Neuronal stem cell (in vitro differentiated cells): ENCODE data around the gene PLAC1.

ENCODE experiments used
- DNase-seq: peaks from one replicate; pipeline ENCODE4 v3.0.0-alpha.2; 2013; ENCODE audit warnings: low spot score
- H2AFZ ChIP-seq: one replicate; pipeline ENCODE4 v1.6.1; 2013; ENCODE audit warnings: mild to moderate bottlenecking, low read length, inconsistent platforms
- H2AK5ac ChIP-seq: 2 replicates; pipeline ENCODE4 v1.6.1; 2013; ENCODE audit warnings: low read depth, mild to moderate bottlenecking, inconsistent platforms, low read length, moderate library complexity, mixed read lengths
- H2BK120ac ChIP-seq: 2 replicates; pipeline ENCODE4 v1.6.1; 2013; ENCODE audit warnings: low read depth, mild to moderate bottlenecking, inconsistent platforms, low read length, moderate library complexity, mixed read lengths
- H2BK12ac ChIP-seq: one replicate; pipeline ENCODE4 v1.6.1; 2013; ENCODE audit warnings: low read length, inconsistent platforms
- H2BK15ac ChIP-seq: 2 replicates; pipeline ENCODE4 v1.6.1; 2013; ENCODE audit warnings: mild to moderate bottlenecking, low read length, inconsistent platforms, mixed read lengths
- H2BK5ac ChIP-seq: one replicate; pipeline ENCODE4 v1.6.1; 2013; ENCODE audit warnings: inconsistent platforms, mild to moderate bottlenecking, low read length, moderate library complexity
- H3K14ac ChIP-seq: one replicate; pipeline ENCODE4 v1.6.1; 2013; ENCODE audit warnings: low read length, inconsistent platforms
- H3K18ac ChIP-seq: 2 replicates; pipeline ENCODE4 v1.6.1; 2013; ENCODE audit warnings: low read length, inconsistent platforms
- H3K23ac ChIP-seq: 2 replicates; pipeline ENCODE4 v1.6.1; 2013; ENCODE audit warnings: low read depth, mild to moderate bottlenecking, mixed read lengths, low read length, inconsistent platforms; ENCODE audit not compliant: poor library complexity
- H3K27ac ChIP-seq: replicated peaks from 3 replicates; pipeline ENCODE4 v1.5.1; 2013; ENCODE audit warnings: low read length, inconsistent platforms
- H3K27me3 ChIP-seq, 3 experiments: 2 replicates each; pipeline ENCODE4 v1.6.1; 2013; ENCODE audit warnings: low read length in 3 of 3, mild to moderate bottlenecking in 2 of 3, inconsistent platforms in 1 of 3, low read depth in 1 of 3, mixed read lengths in 1 of 3, moderate library complexity in 1 of 3; ENCODE audit not compliant: control insufficient read depth in 3 of 3, insufficient read depth in 3 of 3
- H3K36me3 ChIP-seq, 2 donors: replicated peaks in 1 of 2; 2 replicates each; pipeline ENCODE4 v1.6.1; 2013; ENCODE audit warnings: low read length in 2 of 2; ENCODE audit not compliant: control insufficient read depth in 2 of 2, insufficient read depth in 2 of 2
- H3K4ac ChIP-seq: 2 replicates; pipeline ENCODE4 v1.6.1; 2013; ENCODE audit warnings: inconsistent platforms, mild to moderate bottlenecking, low read length, moderate library complexity
- H3K4me1 ChIP-seq, 2 donors: 1 replicate in 1 of 2; 2 replicates in 1 of 2; pipeline ENCODE4 v1.6.1; 2013; ENCODE audit warnings: low read length in 2 of 2, low read depth in 1 of 2; ENCODE audit not compliant: control insufficient read depth in 2 of 2, insufficient read depth in 1 of 2
- H3K4me2 ChIP-seq: one replicate; pipeline ENCODE4 v1.6.1; 2013; ENCODE audit warnings: mild to moderate bottlenecking, low read length, inconsistent platforms; ENCODE audit not compliant: insufficient read depth, poor library complexity, severe bottlenecking
- H3K4me3 ChIP-seq, 2 donors: 2 replicates each; pipeline ENCODE4 v1.5.1; 2013; ENCODE audit warnings: low read length in 2 of 2, mild to moderate bottlenecking in 2 of 2, inconsistent platforms in 1 of 2, moderate library complexity in 1 of 2
- H3K79me1 ChIP-seq: one replicate; pipeline ENCODE4 v1.6.1; 2013; ENCODE audit warnings: low read depth, mild to moderate bottlenecking, inconsistent platforms, low read length, moderate library complexity
- H3K9ac ChIP-seq: one replicate; pipeline ENCODE4 v1.6.1; 2013; ENCODE audit warnings: mild to moderate bottlenecking, low read depth, low read length, inconsistent platforms; ENCODE audit not compliant: poor library complexity
- H3K9me3 ChIP-seq, 2 donors: replicated peaks in 1 of 2; 2 replicates each; pipeline versions ENCODE3 to v1.6.1; 2013; ENCODE audit warnings: low read length in 2 of 2, mild to moderate bottlenecking in 2 of 2, inconsistent platforms in 1 of 2, low read depth in 1 of 2, mixed read lengths in 1 of 2, moderate library complexity in 1 of 2; ENCODE audit not compliant: control insufficient read depth in 2 of 2, insufficient read depth in 1 of 2
- H4K8ac ChIP-seq: one replicate; pipeline ENCODE4 v1.6.1; 2013; ENCODE audit warnings: low read depth, mild to moderate bottlenecking, inconsistent platforms, low read length, moderate library complexity
- H4K91ac ChIP-seq: one replicate; pipeline ENCODE4 v1.6.1; 2013; ENCODE audit warnings: low read length, low read depth, mild to moderate bottlenecking, inconsistent platforms; ENCODE audit not compliant: poor library complexity
- WGBS, 2 donors: extraction: QIAGEN DNeasy Blood & Tissue Kit; methylation state at CpG; one replicate each; pipeline ENCODE4 v1.1.7; 2013; ENCODE audit warnings: missing lambda C conversion rate in 2 of 2, mixed read lengths in 1 of 2; ENCODE audit not compliant: insufficient read length in 2 of 2, insufficient replicate concordance in 1 of 2; ENCODE audit errors: extremely low coverage in 2 of 2; 5-methylcytosine and 5-hydroxymethylcytosine counted together

PLAC1 gene

DNA sequence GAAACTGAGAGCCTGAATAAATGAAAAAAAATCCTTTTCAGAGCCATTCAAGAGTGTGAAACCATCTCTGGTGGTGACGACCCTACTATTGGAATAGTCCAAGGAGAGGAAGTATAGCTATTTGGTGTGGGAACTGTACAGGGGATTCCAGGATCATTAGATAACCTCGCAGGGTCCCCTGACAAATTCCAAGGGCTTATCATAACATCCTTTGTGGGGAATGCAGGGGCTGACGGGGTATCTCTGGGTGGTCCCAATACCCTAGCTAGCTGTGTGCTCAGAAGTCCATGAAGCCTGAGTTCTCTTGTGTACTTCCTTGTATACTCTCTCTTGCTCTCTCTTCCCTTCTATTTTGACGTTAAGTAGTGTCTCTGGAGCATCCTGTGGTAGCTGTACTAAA, 13.8 kb upstream of the PLAC1 start:
- no peak overlapping the region for H4K91ac ChIP-seq
- no peak overlapping the region for H2AFZ ChIP-seq
- no CpG with 5 or more reads among the region's 4 CpGs for WGBS, 2 donors
- H3K4ac ChIP-seq, result no peak overlapping the region
- H3K27me3 ChIP-seq, result peaks cover 0 to 3% (median 0%) of the 10 kb centered on the region in 3 experiments
- H3K18ac ChIP-seq, result no peak overlapping the region
- no peak overlapping the region for H3K14ac ChIP-seq
- no peaks in the 10 kb centered on the region for H3K36me3 ChIP-seq
- H2BK120ac ChIP-seq, result no peak overlapping the region
- no peak for DNase-seq
- H3K4me2 ChIP-seq, result no peak overlapping the region
- no peak overlapping the region for H3K23ac ChIP-seq
- no peak overlapping the region for H2BK15ac ChIP-seq
- no peak overlapping the region for H3K27ac ChIP-seq
- H3K9me3 ChIP-seq, result no peaks in the 10 kb centered on the region
- peaks cover 0 to 3% of the 10 kb centered on the region in 2 donors for H3K4me1 ChIP-seq
- no peak overlapping the region for H3K9ac ChIP-seq
- H3K4me3 ChIP-seq, result no peak overlapping the region
- H3K79me1 ChIP-seq, result no peaks in the 10 kb centered on the region
- no peak overlapping the region for H4K8ac ChIP-seq
- H2BK5ac ChIP-seq, result no peak overlapping the region
- H2BK12ac ChIP-seq, result no peak overlapping the region
- no peak overlapping the region for H2AK5ac ChIP-seq

DNA sequence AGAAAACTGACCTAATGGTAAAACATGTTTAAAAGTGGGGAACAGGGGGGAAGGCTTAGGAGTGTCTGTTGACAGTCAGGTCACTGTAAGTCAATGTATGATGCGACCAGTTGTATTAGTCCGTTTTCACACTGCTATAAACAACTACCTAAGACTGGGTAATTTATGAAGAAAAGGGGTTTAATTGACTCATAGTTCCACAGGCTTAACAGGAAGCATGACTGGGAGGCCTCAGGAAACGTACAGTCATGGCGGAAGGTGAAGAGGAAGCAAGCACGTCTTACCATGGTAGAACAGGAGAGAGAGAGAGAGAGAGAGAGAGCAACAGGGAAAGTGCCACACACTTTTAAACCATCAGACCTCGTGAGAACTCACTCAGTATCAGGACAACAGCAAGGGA, 13.0 kb upstream of the PLAC1 start:
- H2BK12ac ChIP-seq, result no peak overlapping the region
- no peaks in the 10 kb centered on the region for H3K9me3 ChIP-seq
- H3K27ac ChIP-seq, result no peak overlapping the region
- H2BK15ac ChIP-seq, result no peak overlapping the region
- H3K4me2 ChIP-seq, result no peak overlapping the region
- H3K27me3 ChIP-seq, result peaks cover 0 to 3% (median 0%) of the 10 kb centered on the region in 3 experiments
- H3K4me3 ChIP-seq, result no peak overlapping the region
- no peaks in the 10 kb centered on the region for H3K36me3 ChIP-seq
- DNase-seq, result no peak
- no peaks in the 10 kb centered on the region for H3K79me1 ChIP-seq
- H2AK5ac ChIP-seq, result no peak overlapping the region
- no peak overlapping the region for H2AFZ ChIP-seq
- no peak overlapping the region for H3K18ac ChIP-seq
- no peak overlapping the region for H4K8ac ChIP-seq
- no CpG with 5 or more reads among the region's 6 CpGs for WGBS, 2 donors
- H3K4ac ChIP-seq, result no peak overlapping the region
- no peak overlapping the region for H4K91ac ChIP-seq
- H3K9ac ChIP-seq, result no peak overlapping the region
- H3K23ac ChIP-seq, result no peak overlapping the region
- H3K4me1 ChIP-seq, result peaks cover 0 to 3% of the 10 kb centered on the region in 2 donors
- no peak overlapping the region for H2BK120ac ChIP-seq
- H3K14ac ChIP-seq, result no peak overlapping the region
- H2BK5ac ChIP-seq, result no peak overlapping the region

DNA sequence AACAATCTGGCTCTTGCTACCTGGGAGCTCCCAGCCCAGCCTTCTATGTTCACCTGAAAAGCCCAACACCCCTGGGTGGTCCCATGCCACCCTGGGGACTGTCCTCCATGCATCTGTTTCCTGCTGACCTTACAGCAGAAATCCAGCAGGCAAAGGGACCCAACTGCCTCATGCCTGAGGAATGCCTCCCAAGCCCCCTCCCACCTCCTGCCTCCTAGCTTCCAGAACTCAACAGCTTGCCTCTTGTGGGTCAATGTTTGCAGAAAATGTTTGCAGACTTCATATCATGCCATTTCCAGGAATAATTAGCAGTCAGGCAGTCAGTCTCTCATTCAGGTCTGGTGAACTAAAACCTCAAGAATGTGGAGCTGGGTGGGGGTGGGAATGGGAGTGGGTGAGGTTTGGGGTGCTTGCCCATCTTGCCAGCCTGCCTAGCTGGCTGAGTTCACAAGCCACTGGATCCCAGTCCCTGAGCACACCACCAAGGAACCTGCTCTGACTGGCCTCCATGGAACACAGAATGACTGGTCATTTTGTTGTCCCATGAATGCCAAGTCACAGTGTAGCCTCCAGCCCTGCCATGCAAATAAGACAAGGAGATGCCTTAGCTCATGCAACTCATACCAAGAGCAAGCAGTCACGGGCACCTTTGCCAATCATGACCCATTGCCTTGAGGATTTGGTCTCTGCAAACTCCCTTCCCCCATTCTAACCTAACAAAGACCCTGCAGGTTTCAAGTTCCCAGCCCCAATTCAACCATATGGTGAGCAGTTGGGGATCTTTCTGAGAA, 12.1 kb upstream of the PLAC1 start:
- H3K36me3 ChIP-seq, result no peaks in the 10 kb centered on the region
- H3K18ac ChIP-seq, result no peak overlapping the region
- no peak overlapping the region for H4K8ac ChIP-seq
- H3K4me2 ChIP-seq, result no peak overlapping the region
- peaks cover 0 to 3% (median 0%) of the 10 kb centered on the region in 3 experiments for H3K27me3 ChIP-seq
- H3K4me1 ChIP-seq, result peaks cover 0 to 3% of the 10 kb centered on the region in 2 donors
- H3K79me1 ChIP-seq, result no peaks in the 10 kb centered on the region
- H3K4me3 ChIP-seq, result no peak overlapping the region
- H2AFZ ChIP-seq, result no peak overlapping the region
- no peak overlapping the region for H2BK12ac ChIP-seq
- no peak overlapping the region for H2BK120ac ChIP-seq
- no peak overlapping the region for H3K23ac ChIP-seq
- no peak overlapping the region for H2AK5ac ChIP-seq
- H2BK15ac ChIP-seq, result no peak overlapping the region
- no peak overlapping the region for H3K27ac ChIP-seq
- no peak overlapping the region for H3K4ac ChIP-seq
- H3K9ac ChIP-seq, result no peak overlapping the region
- H2BK5ac ChIP-seq, result no peak overlapping the region
- no peaks in the 10 kb centered on the region for H3K9me3 ChIP-seq
- no peak overlapping the region for H3K14ac ChIP-seq
- no peak for DNase-seq
- no peak overlapping the region for H4K91ac ChIP-seq
- no CpG with 5 or more reads among the region's 1 CpG for WGBS, 2 donors

DNA sequence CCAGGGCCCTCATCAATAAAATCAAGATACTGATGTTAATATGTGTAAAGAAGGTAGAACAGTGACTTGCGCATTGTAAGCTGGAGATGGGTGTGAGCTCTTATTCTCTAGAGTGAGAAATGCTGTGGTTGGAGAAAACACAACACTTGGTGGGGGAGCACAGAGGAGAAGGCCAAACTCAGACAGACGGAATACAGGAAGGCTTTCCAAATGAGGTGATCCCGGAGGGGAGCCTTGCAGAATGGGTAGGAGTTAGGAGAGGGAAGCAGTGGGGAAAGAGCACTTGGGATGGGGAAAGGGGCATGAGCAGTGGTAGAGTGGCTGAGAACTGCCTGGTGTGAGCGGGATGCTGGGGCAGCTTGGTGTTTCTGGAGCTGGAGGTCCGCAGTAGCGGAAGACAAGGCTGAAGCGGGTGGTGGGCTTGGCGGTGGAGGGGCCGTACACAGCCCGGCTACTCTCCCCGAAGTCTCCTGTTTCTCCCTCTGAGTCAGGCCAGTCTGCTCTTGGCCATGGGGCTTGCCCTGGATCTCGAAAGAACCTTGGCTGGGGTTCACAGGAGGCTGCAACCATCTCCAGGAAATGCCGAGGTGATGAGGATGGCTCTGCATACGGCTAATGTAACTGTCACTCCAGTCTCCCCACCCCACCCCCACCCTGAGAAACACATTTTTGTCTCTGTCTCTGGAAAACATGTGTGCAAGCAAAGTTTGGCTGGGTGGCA, 11.3 kb upstream of the PLAC1 start:
- H3K4me1 ChIP-seq, result peaks cover 0 to 3% of the 10 kb centered on the region in 2 donors

More for the DNA sequence above, 11.3 kb upstream of the PLAC1 start:
- Histone ChIP-seq H4K8ac (no peak overlapping the region), H3K23ac (no peak overlapping the region), H3K36me3 (no peaks in the 10 kb centered on the region), H2AFZ (no peak overlapping the region), H2BK15ac (no peak overlapping the region), H3K27ac (no peak overlapping the region), H3K9ac (no peak overlapping the region), H4K91ac (no peak overlapping the region), H3K4me2 (no peak overlapping the region), H2BK120ac (no peak overlapping the region), H3K4ac (no peak overlapping the region), H3K27me3 (peaks cover 0 to 3% (median 0%) of the 10 kb centered on the region in 3 experiments), H2AK5ac (no peak overlapping the region), H3K18ac (no peak overlapping the region), H3K9me3 (no peaks in the 10 kb centered on the region), H3K79me1 (no peaks in the 10 kb centered on the region), H2BK12ac (no peak overlapping the region), H3K4me3 (no peak overlapping the region), H2BK5ac (no peak overlapping the region), H3K14ac (no peak overlapping the region)
- no peak for DNase-seq
- WGBS, 2 donors, result no CpG with 5 or more reads among the region's 14 CpGs
